Measurements from ENCODE around the gene NDOR1.

NDOR1 gene

DNA sequence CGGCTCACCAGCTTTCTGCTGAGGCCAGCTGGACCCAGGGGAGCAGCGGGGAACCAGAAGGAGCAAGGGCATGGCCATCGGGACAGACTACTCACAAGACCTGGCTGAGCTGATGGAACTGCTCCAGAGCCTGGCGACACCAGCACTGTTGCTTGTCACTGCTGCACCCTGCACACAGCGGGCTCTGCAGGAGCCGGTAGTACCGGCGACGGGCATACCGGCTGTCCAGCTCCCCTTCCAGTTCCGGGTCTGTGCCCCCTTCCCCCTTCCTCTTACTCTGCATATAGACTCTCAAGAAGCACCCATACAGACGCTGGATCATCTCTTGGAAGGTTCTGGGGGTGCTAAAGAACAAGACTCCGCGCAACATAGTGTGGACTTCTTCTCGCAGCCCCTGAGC, 18.1 kb upstream of the NDOR1 start:
- Histone ChIP-seq H3K4me3 (ENCODE audit: low read length) (peak overlapping the region; percentile 95), H3K4me1 (ENCODE audit: control insufficient read depth, low read length) (peaks cover 29% of the 10 kb centered on the region), H4K20me1 (ENCODE audit: control insufficient read depth, insufficient read depth, low read depth, low read length) (no peaks in the 10 kb centered on the region), H3K4me2 (ENCODE audit: low read length) (peak overlapping the region; percentile 72), H3K79me2 (ENCODE audit: control insufficient read depth, low read length) (peaks cover 59% of the 10 kb centered on the region), H3K27ac (ENCODE audit: low read depth, low read length) (no peak overlapping the region), H3K9me3 (ENCODE audit: control insufficient read depth, insufficient read depth, low read length) (no peaks in the 10 kb centered on the region), H3K27me3 (ENCODE audit: control insufficient read depth, low read length) (no peaks in the 10 kb centered on the region), H3K36me3 (ENCODE audit: control insufficient read depth, low read length) (peaks cover 63% of the 10 kb centered on the region), H3K9me2 (replicated peaks; ENCODE audit: control insufficient read depth, low read length) (no peaks in the 10 kb centered on the region), H3F3A (ENCODE audit: control insufficient read depth, insufficient read depth) (no peaks in the 10 kb centered on the region)
- no peak for TF ChIP-seq EZH2phosphoT487 (IDR thresholded peaks at IDR 0.05; ENCODE audit: borderline replicate concordance, low read length)
- TF ChIP-seq, protein P1, sequence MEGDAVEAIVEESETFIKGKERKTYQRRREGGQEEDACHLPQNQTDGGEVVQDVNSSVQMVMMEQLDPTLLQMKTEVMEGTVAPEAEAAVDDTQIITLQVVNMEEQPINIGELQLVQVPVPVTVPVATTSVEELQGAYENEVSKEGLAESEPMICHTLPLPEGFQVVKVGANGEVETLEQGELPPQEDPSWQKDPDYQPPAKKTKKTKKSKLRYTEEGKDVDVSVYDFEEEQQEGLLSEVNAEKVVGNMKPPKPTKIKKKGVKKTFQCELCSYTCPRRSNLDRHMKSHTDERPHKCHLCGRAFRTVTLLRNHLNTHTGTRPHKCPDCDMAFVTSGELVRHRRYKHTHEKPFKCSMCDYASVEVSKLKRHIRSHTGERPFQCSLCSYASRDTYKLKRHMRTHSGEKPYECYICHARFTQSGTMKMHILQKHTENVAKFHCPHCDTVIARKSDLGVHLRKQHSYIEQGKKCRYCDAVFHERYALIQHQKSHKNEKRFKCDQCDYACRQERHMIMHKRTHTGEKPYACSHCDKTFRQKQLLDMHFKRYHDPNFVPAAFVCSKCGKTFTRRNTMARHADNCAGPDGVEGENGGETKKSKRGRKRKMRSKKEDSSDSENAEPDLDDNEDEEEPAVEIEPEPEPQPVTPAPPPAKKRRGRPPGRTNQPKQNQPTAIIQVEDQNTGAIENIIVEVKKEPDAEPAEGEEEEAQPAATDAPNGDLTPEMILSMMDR (IDR thresholded peaks at IDR 0.05; ENCODE audit: low read depth, low read length, poor library complexity, severe bottlenecking): no peak

DNA sequence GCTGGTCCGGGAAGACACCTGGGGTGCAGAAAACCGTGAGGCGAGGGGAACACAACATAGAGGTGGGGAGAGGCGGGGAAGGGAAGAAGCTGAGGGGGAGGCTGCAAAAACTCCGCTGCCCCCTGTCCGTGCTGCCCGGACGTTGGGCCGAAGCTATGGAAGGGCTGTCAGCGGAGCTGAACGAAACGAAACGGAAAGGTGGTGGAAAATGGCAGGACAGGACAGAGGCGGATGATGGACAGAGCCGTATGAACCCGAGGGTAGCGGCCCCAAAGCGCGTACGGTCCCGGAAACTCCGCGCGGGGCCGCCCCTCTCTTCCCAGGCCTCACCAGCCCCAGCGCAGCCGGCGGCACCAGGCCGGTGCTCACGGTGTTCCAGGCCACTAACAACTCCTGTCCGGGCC, 17.4 kb upstream of the NDOR1 start:
- H4K20me1 ChIP-seq (ENCODE audit: control insufficient read depth, insufficient read depth, low read depth, low read length): no peaks in the 10 kb centered on the region
- H3K4me1 ChIP-seq (ENCODE audit: control insufficient read depth, low read length): peaks cover 29% of the 10 kb centered on the region
- no peaks in the 10 kb centered on the region for H3K27me3 ChIP-seq (ENCODE audit: control insufficient read depth, low read length)
- H3F3A ChIP-seq (ENCODE audit: control insufficient read depth, insufficient read depth): no peaks in the 10 kb centered on the region
- peaks cover 59% of the 10 kb centered on the region for H3K79me2 ChIP-seq (ENCODE audit: control insufficient read depth, low read length)
- peak overlapping the region; percentile 83; the same call in 1 of the 2 replicates for H3K27ac ChIP-seq (ENCODE audit: low read depth, low read length)
- H3K36me3 ChIP-seq (ENCODE audit: control insufficient read depth, low read length): peaks cover 58% of the 10 kb centered on the region
- no peaks in the 10 kb centered on the region for H3K9me2 ChIP-seq (replicated peaks; ENCODE audit: control insufficient read depth, low read length)
- H3K4me3 ChIP-seq (ENCODE audit: low read length): peak overlapping the region; percentile 95
- TF ChIP-seq EZH2phosphoT487 (IDR thresholded peaks at IDR 0.05; ENCODE audit: borderline replicate concordance, low read length): no peak
- TF ChIP-seq, protein P1 (IDR thresholded peaks at IDR 0.05; ENCODE audit: low read depth, low read length, poor library complexity, severe bottlenecking): no peak
- no peaks in the 10 kb centered on the region for H3K9me3 ChIP-seq (ENCODE audit: control insufficient read depth, insufficient read depth, low read length)
- H3K4me2 ChIP-seq (ENCODE audit: low read length): peak overlapping the region; percentile 72

DNA sequence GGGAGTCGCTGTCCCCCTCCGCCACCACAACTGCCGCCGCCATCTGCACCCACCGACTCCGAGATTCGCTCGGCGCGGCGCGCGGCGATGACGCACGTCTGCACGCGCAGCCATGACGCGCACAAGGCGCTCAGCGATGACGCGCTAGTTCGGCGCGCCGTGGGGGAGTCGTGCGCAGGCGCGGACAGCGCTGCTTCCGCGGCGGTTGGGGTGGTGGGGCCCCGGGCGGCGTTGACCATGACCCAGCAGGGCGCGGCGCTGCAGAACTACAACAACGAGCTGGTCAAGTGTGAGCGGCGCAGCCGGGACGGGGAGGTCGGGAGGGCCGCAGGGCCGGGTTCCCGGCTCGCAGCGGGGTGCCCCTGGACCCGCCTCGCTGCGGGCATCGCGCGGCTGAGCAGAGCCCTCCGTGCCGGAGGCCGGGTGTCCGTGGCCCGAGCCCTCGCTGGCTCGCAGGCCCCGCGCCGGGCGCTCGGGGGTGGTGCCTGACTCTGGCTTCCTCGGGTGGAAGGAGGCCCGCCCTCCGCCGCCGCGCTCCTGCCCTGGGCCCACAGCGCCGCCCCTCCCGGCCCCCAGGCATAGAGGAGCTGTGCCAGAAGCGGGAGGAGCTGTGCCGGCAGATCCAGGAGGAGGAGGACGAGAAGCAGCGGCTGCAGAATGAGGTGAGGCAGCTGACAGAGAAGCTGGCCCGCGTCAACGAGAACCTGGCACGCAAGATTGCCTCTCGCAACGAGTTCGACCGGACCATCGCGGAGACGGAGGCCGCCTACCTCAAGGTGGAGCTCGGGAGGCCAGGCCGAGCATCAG, 16.8 kb upstream of the NDOR1 start, which contains the start of the genes ANAPC2 and SSNA1:
TSS of gene ANAPC2 (minus strand) at position 71 of the 807 bp plus-strand sequence. CDS start at position 43, 28 bp downstream.
TSS of gene SSNA1 (plus strand) at position 187 of the 807 bp plus-strand sequence. CDS start at position 238, 51 bp downstream.
- H3K79me2 ChIP-seq (ENCODE audit: control insufficient read depth, low read length): peaks cover 59% of the 10 kb centered on the region
- no peaks in the 10 kb centered on the region for H4K20me1 ChIP-seq (ENCODE audit: control insufficient read depth, insufficient read depth, low read depth, low read length)
- peak within 1 kb of the TSS; percentile 95 for H3K4me3 ChIP-seq (ENCODE audit: low read length)
- peaks cover 29% of the 10 kb centered on the region for H3K4me1 ChIP-seq (ENCODE audit: control insufficient read depth, low read length)
- H3F3A ChIP-seq (ENCODE audit: control insufficient read depth, insufficient read depth): no peaks in the 10 kb centered on the region
- TF ChIP-seq, protein P1 (IDR thresholded peaks at IDR 0.05; ENCODE audit: low read depth, low read length, poor library complexity, severe bottlenecking): peak; percentile 70
- TF ChIP-seq EZH2phosphoT487 (IDR thresholded peaks at IDR 0.05; ENCODE audit: borderline replicate concordance, low read length): no peak
- peak within 1 kb of the TSS; percentile 83 for H3K27ac ChIP-seq (ENCODE audit: low read depth, low read length)
- no peaks in the 10 kb centered on the region for H3K9me2 ChIP-seq (replicated peaks; ENCODE audit: control insufficient read depth, low read length)
- peaks cover 52% of the 10 kb centered on the region for H3K36me3 ChIP-seq (ENCODE audit: control insufficient read depth, low read length)
- H3K9me3 ChIP-seq (ENCODE audit: control insufficient read depth, insufficient read depth, low read length): no peaks in the 10 kb centered on the region
- H3K4me2 ChIP-seq (ENCODE audit: low read length): peak within 1 kb of the TSS; percentile 72
- H3K27me3 ChIP-seq (ENCODE audit: control insufficient read depth, low read length): no peaks in the 10 kb centered on the region
